Fibroblast of mammary gland (primary cell): ENCODE results near the gene FUCA1.

Experiments
- DNase-seq: peaks from one replicate; pipeline ENCODE4 v3.0.0-alpha.2; 2010; ENCODE audit warnings: low read depth
- H3K4me3 ChIP-seq: 2 replicates; pipeline ENCODE4 v1.5.1; 2011; ENCODE audit warnings: low read depth, mild to moderate bottlenecking, low read length, moderate library complexity; ENCODE audit not compliant: control insufficient read depth
- CTCF ChIP-seq: conservative IDR thresholded peaks from 2 replicates; pipeline ENCODE4 v1.5.1; 2011; ENCODE audit warnings: low read depth, low read length, inconsistent platforms; ENCODE audit not compliant: control insufficient read depth, insufficient read depth

FUCA1 gene

GRCh38 chr1:23895993-23896392 lies 27.9 kb upstream of the FUCA1 start:
- no peak for DNase-seq
- H3K4me3 ChIP-seq: no peak overlapping the region
- no peak for TF ChIP-seq CTCF

- DNase-seq: no peak
- no peak overlapping the region for H3K4me3 ChIP-seq
- no peak for TF ChIP-seq CTCF
These were observed 27.0 kb upstream of the FUCA1 start for GRCh38 chr1:23895082-23895481.

- no peak for DNase-seq
- no peak for TF ChIP-seq CTCF
- no peak overlapping the region for H3K4me3 ChIP-seq
These were observed 21.0 kb upstream of the FUCA1 start for GRCh38 chr1:23889074-23889473.

- DNase-seq: no peak
- no peak for TF ChIP-seq CTCF
- no peak overlapping the region for H3K4me3 ChIP-seq
These were observed 17.1 kb upstream of the FUCA1 start for GRCh38 chr1:23885222-23885621.

- TF ChIP-seq CTCF: no peak
- DNase-seq: no peak
- H3K4me3 ChIP-seq: no peak overlapping the region
These were observed 14.7 kb upstream of the FUCA1 start for GRCh38 chr1:23882746-23883145.

GRCh38 chr1:23879809-23880208 lies 11.7 kb upstream of the FUCA1 start:
- TF ChIP-seq CTCF: no peak
- no peak for DNase-seq
- no peak overlapping the region for H3K4me3 ChIP-seq

- no peak overlapping the region for H3K4me3 ChIP-seq
- no peak for DNase-seq
- no peak for TF ChIP-seq CTCF
These were observed 10.6 kb upstream of the FUCA1 start for GRCh38 chr1:23878668-23879067.
